Stimulated activated CD8-positive, alpha-beta memory T cell treated with anti-CD3 and anti-CD28 coated beads, Interleukin-2, amount 100 ng/mL, for 1 hour (primary cell): ENCODE measurements around the gene CD160.
"Not testable (repeated sequence)": the region's sequence is repeated elsewhere in the genome, so short reads cannot be mapped to it uniquely, and the experiment has no call there.

Experiments used
- DNase-seq, 2 donors: peaks; one replicate each; pipeline ENCODE4 v3.0.0-alpha.2; 2020; ENCODE audit warnings: low read depth in 2 of 2

CD160 gene

DNA sequence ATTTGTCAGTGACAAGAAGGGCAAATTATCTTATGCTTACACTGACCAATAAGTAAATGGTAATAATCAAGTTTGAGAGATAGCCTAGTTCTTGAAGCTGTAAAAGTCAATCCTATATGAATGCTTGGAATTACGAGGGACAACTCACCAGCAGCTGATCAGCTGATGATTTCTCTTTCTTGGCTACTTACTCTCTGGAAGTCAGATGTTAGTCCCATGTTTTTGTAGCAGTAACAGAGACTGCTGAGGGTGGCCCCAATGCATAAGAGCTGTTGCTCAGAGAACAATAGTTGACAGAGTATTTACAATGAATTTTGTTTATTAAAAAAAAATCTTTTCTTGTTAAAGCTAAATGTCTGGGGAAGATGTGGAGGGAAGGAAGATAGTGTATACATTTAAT, 39.3 kb downstream of the CD160 start:
- no peak for DNase-seq

DNA sequence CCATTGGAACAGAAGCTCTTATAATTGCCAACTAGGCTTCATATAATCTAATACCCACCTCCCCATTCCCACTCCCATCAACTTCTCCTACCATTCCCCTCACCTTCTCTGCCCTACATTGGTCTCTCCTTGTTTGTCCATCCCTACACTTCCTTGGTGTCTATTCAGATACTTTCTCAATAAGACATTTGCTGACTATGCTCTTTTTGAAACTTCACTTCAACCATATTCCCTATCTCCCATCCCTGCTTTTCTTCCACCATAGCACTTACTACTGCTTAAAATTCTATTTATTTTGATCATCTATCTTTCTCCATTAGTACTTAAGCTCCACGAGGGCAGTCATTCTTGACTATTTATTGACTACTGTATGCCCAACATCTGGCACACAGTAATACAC, 40.4 kb downstream of the CD160 start:
- no peak for DNase-seq

DNA sequence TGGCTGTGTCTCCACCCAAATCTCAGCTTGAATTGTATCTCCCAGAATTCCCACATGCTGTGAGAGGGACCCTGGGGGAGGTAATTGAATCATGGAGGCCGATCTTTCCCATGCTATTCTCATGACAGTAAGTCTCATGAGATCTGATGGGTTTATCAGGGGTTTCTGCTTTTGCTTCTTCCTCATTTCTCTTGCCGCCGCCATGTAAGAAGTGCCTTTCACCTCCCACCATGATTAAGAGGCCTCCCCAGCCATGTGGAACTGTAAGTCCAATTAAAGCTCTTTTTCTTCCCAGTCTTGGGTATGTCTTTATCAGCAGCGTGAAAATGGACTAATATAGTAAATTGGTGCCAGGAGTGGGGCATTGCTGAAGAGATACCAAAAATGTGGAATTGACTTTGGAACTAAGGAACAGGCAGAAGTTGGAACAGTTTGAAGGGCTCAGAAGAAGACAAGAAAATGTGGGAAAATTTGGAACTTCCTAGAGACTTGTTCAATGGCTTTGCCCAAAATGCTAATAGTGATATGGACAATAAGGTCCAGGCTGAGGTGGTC, 41.2 kb downstream of the CD160 start:
- DNase-seq, result not testable (repeated sequence)

DNA sequence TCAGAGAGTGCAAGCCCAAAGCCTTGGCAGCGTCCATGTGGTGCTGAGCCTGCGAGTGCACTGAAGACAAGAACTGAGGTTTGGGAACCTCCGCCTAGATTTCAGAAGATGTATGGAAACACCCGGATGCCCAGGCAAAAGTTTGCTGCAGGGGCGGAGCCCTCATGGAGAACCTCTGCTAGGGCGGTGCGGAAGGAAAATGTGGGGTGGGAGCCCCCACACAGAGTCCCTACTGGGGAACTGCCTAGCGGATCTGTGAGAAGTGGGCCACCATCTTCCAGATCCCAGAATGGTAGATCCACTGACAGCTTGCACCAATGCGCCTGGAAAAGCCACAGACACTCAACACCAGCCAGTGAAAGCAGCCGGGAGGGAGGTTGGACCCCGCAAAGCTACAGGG, 42.2 kb downstream of the CD160 start:
- DNase-seq, result not testable (repeated sequence)

DNA sequence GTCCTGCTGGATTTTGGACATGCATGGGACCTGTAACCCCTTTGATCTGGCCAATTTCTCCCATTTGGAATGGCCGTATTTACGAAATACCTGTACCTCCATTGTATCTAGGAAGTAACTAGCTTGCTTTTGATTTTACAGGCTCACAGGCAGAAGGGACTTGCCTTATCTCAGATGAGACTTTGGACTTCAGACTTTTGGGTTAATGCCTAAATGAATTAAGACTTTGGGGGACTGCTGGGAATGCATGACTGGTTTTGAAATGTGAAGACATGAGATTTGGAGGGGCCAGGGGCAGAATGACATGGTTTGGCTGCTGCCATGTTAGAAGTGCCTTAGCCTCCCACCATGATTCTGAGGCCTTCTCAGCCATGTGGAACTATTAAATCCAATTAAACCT, 42.7 kb downstream of the CD160 start:
- not testable (repeated sequence) for DNase-seq

DNA sequence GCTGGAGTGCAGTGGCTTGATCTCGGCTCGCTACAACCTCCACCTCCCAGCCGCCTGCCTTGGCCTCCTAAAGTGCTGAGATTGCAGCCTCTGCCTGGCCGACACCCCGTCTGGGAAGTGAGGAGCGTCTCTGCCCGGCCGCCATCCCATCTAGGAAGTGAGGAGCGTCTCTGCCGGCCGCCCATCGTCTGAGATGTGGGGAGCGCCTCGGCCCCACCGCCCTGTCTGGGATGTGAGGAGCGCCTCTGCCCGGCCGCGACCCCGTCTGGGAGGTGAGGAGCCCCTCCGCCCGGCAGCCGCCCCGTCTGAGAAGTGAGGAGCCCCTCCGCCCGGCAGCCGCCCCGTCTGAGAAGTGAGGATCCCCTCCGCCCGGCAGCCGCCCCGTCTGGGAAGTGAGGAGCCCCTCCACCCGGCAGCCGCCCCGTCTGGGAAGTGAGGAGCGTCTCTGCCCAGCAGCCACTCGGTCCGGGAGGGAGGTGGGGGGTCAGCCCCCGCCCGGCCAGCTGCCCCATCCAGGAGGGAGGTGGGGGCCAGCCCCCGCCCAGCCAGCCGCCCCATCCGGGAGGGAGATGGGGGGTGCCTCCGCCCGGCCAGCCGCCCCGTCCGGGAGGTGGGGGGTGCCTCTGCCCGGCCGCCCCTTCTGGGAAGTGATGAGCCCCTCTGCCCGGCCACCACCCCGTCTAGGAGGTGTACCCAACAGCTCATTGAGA, 45.1 kb downstream of the CD160 start:
- not testable (repeated sequence) for DNase-seq

DNA sequence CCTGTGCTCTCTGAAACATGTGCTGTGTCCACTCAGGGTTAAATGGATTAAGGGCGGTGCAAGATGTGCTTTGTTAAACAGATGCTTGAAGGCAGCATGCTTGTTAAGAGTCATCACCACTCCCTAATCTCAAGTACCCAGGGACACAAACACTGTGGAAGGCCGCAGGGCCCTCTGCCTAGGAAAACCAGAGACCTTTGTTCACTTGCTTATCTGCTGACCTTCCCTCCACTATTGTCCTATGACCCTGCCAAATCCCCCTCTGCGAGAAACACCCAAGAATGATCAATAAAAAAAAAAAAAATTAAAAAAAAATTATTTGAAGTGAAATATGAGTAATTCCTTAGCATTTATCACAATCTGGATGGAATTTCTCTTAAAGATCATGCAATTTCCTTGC, 45.8 kb downstream of the CD160 start:
- not testable (repeated sequence) for DNase-seq

DNA sequence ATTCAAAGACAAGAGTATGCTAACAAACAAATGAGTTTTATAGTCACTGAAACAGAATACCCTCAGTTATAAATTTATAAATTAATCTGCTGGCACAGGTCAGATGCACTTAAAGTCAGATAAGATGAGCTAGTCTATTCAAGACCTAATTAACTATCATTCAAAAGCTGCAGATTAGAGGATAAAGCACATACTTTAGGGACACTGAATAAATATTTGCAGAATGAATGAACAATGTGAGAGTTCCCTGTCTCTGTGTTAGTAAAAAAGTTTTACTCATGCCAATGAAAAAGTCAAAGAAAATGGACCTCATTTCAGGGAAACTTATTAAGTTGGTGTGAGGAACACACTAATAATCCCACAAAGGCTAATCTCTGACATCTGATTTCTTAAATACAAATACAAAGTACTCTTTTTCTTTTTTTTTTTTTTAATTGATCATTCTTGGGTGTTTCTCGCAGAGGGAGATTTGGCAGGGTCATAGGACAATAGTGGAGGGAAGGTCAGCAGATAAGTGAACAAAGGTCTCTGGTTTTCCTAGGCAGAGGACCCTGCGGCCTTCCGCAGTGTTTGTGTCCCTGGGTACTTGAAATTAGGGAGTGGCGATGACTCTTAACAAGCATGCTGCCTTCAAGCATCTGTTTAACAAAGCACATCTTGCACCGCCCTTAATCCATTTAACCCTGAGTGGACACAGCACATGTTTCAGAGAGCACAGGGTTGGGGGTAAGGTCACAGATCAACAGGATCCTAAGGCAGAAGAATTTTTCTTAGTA, 46.5 kb downstream of the CD160 start:
- not testable (repeated sequence) for DNase-seq

DNA sequence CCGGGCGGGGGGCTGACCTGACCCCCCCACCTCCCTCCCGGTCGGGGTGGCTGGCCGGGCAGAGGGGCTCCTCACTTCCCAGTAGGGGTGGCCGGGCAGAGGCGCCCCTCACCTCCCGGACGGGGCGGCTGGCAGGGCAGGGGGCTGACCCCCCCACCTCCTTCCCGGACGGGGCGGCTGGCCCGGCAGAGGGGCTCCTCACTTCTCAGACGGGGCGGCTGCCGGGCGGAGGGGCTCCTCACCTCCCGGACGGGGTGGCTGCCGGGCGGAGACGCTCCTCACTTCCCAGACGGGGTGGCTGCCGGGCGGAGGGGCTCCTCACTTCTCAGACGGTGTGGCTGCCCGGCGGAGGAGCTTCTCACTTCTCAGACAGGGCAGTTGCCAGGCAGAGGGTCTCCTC, 47.6 kb downstream of the CD160 start:
- DNase-seq, result not testable (repeated sequence)

DNA sequence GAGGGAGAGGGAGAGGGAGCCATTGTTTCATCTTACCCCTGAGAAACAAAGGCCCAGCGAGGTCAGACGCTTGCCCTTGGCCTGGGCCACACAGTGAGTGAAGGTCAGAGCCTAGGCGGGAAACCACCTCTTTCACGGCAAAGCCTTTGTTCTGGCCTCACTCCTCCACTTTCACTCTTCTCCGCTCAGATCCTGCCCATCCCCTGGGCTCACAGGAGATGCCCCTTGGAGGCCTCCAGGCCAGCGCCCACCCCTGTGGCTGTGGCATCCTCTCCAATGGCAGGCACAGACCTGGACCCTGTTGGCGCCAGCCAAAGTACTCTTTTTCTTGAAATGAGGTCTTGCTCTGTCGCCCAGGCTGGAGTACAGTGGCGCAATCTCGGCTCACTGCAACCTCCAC, 48.7 kb downstream of the CD160 start:
- not testable (repeated sequence) for DNase-seq

DNA sequence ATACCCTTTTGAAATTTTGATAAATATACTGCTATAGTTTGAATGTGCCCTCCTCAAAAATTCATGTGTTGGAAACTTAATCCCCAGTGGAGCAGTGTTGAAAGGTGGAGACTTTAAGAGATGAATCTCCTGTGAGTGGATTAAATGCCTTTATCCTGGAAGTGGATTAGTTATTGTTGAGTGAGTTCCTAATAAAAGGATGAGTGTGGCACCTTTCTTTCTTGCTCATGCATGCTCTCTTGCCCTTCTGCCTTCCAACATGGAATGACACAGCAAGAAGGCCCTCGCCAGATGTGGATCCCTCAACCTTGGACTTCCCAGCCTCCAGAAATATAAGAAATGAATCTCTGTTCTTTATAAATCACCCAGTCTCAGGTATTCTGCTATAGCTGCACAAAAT, 51.8 kb downstream of the CD160 start:
- DNase-seq, result no peak

DNA sequence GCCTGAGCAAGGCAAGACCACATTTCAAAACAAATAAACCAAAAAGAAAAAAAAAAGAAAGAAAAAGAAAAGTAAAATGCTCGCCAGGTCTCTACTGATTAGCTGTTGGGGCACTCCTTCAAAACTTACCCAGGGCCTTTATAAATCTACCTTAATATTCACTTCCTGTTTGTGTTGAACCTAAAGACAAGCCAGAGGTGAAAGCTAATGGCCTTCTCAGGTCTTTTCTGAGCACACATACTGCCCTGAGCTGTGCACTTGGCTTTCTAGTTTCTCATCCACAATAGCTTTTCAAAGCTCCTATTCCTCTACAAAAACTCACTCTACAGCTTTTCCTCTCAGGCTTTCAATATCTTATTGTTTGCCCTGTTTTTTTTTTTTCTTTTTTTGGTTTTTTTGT, 54.1 kb downstream of the CD160 start:
- DNase-seq, result no peak

DNA sequence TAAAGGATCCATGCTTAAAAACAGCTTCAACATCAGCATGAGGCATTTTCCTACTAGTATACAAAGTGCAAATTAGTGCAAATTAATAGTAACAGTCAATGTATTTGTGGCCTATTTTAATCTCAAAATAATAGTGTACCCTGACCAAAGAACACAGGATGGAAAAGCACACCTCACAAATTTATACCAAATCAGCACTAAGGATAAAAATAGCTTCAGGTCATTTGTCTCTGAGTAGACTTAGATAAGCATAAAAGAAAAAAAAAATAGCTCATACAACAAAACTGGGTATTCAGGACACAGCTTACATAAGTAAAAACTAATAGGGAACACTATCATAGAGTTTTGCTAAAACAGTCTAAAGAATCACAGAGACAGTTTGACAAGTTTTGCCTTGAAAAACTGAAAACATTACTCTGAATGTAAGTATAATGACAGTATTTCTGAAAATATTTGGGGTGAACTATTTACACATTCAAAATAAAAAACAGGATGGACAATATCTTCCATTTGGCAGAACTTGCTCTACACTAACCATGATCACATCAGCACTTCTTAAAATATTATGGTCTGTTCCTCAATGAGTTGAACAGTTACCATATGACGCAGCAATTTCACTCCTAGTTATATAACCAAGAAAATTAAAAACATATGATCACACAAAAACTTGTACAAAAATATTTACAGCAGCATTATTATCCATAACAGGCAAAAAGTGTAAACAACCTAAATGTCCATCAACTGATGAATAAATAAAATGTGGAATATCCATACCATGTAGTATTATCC, 58.3 kb downstream of the CD160 start:
- DNase-seq, result no peak

DNA sequence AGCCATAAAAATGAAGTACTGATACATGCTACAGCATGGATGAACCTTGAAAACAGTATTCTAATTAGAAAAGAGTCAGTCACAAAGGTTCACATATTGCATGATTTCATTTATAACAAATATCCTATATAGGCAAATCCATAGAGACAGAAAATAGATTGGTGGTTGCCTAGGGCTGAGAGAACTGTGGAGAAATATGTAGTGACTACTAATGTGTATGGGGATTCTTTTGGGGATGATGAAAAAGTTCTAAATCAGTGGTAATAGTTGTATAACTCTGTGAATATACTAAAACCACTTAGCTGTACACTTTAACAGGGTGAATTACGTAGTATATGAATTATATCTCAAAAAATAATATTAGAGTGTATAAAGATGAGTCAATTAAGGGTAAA, 58.8 kb downstream of the CD160 start:
- DNase-seq, result no peak

DNA sequence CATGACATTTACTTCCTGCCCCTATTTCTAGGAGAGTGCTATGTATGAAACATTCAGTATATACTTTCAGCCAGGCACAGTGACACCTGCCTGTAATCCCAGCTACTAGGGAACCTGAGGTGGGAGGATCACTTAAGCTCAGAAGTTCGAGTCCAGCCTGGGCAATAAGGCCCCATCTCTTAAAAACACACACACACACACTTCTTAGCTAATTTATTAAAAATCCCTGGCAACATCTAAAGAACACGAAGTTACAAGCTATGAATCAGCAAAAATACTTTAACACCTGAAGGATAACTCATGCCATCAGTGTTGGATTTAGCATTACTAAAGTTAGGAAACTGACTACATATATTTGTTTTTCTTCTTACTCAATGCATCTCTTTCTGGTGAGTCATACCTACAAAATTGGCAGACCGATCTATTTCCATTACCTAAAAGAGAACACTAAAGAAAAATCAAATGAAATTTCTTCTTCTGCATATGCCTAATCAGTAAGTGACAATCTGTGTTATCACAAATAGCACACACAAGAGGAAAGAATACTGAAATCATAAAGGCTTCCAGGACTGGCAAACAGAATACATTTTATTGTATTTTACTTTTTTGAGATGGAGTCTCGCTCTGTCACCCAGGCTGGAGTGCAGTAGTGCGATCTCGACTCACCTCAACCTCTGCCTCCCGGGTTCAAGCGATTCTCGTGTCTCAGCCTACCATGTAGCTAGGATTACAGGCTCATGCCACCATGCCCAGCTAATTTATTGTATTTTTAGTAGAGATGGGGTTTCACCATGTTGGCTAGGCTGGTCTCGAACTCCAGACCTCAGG, 63.2 kb downstream of the CD160 start:
- DNase-seq, result no peak

DNA sequence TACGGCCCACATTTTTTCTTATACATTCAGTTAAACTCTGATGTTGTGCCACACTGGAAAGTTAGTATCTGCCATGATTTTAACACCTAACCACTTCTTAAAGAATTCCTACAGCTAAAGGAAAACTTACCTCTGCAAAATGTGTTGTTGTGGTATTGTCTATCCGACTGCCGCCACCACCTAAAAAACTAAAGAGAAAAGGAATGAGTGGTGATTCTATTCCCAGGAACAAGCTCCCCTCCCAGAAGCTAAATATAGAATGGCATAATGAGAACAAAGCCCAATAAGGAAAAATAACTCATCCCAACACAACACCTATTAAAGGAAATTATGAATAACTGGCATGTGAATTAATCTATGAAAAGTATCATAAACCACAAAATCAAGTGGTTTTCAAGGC, 65.1 kb downstream of the CD160 start:
- no peak for DNase-seq

DNA sequence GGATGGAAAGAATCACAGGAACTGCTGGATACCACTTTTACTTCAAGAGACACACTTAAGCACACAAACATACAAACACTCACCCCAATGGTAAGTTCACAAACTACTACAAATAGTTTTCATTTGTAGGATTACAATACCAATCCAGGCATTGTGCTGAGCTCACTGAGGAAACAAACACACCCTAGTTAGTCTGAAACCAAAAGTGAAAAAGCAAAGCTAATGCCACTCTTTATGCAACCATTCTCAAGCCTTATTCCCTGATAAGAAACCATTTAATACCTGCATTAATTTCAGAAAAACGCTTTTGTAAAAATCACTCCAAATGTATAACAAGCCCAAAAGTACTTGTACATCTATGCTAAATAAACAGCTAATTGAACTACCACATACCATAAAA, 66.2 kb downstream of the CD160 start:
- DNase-seq, result no peak

DNA sequence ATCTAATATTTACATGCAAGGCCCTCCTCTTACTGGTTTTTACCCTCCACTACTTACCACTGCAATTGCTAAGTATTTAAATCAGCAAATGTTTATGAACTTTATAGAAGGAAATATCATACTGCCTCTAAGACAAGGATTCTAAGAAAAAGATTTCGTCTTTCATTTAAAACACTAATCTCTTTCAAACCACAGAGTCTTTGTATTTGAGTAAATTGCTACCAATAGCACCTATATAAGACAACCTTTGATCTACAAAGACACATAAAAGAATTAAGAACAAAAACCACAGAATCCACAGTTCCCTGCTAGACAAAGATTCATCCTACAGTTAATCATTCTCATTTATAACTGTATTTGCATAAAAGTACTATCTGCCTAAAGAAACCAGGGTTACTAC, 67.0 kb downstream of the CD160 start:
- DNase-seq, result no peak

DNA sequence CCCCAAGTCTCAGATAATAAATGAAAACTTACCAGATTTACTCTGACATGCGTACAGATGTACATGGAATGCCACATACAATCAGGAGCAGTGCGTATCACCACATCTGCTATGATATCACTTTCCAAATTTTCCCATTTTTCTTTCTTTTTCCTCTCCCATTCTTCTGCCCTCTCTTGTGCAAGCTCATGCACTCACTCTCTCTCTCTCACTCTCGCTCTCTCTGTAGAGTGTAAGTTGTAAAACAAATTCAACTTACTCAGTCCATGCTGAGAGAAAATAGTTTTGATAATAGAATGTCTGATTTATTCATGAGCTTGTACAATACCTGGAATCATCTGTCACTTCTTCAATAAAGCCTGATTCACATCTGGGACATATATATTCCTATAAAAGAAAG, 69.3 kb downstream of the CD160 start:
- no peak for DNase-seq
